Measurements from ENCODE around the gene CCDC9. TPM values are rescaled to one million over a fixed set of nuclear protein-coding genes. Genes with fewer than 3 reads are reported as not detected.

CCDC9 gene
- total RNA-seq, 1 experiment from 2014 or later: 8.3 TPM

GRCh38 chr19:47268028-47268427, 11.7 kb downstream of the CCDC9 start:
- no TSS peak for BruUV-seq (replicated peaks)
- no peak for TF ChIP-seq EZH2phosphoT487 (IDR thresholded peaks at IDR 0.05; ENCODE audit: borderline replicate concordance, low read length)
- no peak for TF ChIP-seq EZH2 (IDR thresholded peaks at IDR 0.05; ENCODE audit: low read length, unreplicated experiment)
- TF ChIP-seq, protein P1, sequence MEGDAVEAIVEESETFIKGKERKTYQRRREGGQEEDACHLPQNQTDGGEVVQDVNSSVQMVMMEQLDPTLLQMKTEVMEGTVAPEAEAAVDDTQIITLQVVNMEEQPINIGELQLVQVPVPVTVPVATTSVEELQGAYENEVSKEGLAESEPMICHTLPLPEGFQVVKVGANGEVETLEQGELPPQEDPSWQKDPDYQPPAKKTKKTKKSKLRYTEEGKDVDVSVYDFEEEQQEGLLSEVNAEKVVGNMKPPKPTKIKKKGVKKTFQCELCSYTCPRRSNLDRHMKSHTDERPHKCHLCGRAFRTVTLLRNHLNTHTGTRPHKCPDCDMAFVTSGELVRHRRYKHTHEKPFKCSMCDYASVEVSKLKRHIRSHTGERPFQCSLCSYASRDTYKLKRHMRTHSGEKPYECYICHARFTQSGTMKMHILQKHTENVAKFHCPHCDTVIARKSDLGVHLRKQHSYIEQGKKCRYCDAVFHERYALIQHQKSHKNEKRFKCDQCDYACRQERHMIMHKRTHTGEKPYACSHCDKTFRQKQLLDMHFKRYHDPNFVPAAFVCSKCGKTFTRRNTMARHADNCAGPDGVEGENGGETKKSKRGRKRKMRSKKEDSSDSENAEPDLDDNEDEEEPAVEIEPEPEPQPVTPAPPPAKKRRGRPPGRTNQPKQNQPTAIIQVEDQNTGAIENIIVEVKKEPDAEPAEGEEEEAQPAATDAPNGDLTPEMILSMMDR (conservative IDR thresholded peaks at IDR 0.05; ENCODE audit: low read depth, low read length): no peak
- Histone ChIP-seq H3K4me2 (ENCODE audit: low read length) (no peak overlapping the region), H3F3A (ENCODE audit: low read length, unreplicated experiment) (no peaks in the 10 kb centered on the region), H3K9me2 (replicated peaks; ENCODE audit: low read length) (no peaks in the 10 kb centered on the region), H3K27me3 (ENCODE audit: low read length) (no peaks in the 10 kb centered on the region), H2AFZ (ENCODE audit: low read length) (no peak overlapping the region), H4K20me1 (ENCODE audit: low read length) (no peaks in the 10 kb centered on the region), H3K9ac (ENCODE audit: low read length) (no peak overlapping the region), H3K79me2 (ENCODE audit: low read length) (no peaks in the 10 kb centered on the region), H3K9me3 (ENCODE audit: low read length) (no peaks in the 10 kb centered on the region), H3K36me3 (ENCODE audit: low read depth, low read length) (no peaks in the 10 kb centered on the region), H3K4me3 (ENCODE audit: low read length) (no peak overlapping the region), H3K27ac (ENCODE audit: low read length) (no peak overlapping the region), H3K4me1 (ENCODE audit: insufficient read depth, low read length) (peaks cover 5% of the 10 kb centered on the region; the same call in 1 of the 2 replicates)
- DNase-seq: no peak
- intact Hi-C loops (cut with micrococcal nuclease): no loop called here
- ChIA-PET POLR2A (ENCODE audit: unreplicated experiment) (no interaction called here), CTCF (no interaction called here)
- ATAC-seq: no peak

GRCh38 chr19:47269596-47269995, 13.3 kb downstream of the CCDC9 start:
- TF ChIP-seq EZH2phosphoT487 (IDR thresholded peaks at IDR 0.05; ENCODE audit: borderline replicate concordance, low read length) (no peak), EZH2 (IDR thresholded peaks at IDR 0.05; ENCODE audit: low read length, unreplicated experiment) (no peak)
- TF ChIP-seq, protein P1 (conservative IDR thresholded peaks at IDR 0.05; ENCODE audit: low read depth, low read length): no peak
- H3K9me3 ChIP-seq (ENCODE audit: low read length): no peaks in the 10 kb centered on the region
- BruUV-seq (replicated peaks): no TSS peak
- H3F3A ChIP-seq (ENCODE audit: low read length, unreplicated experiment): no peaks in the 10 kb centered on the region
- no peak for DNase-seq
- POLR2A ChIA-PET (ENCODE audit: unreplicated experiment): no interaction called here
- no peaks in the 10 kb centered on the region for H3K27me3 ChIP-seq (ENCODE audit: low read length)
- H3K36me3 ChIP-seq (ENCODE audit: low read depth, low read length): no peaks in the 10 kb centered on the region
- no peaks in the 10 kb centered on the region for H3K79me2 ChIP-seq (ENCODE audit: low read length)
- no peak for ATAC-seq
- peaks cover 5% of the 10 kb centered on the region; the same call in 1 of the 2 replicates for H3K4me1 ChIP-seq (ENCODE audit: insufficient read depth, low read length)
- H3K27ac ChIP-seq (ENCODE audit: low read length): no peak overlapping the region
- H3K9me2 ChIP-seq (replicated peaks; ENCODE audit: low read length): no peaks in the 10 kb centered on the region
- H4K20me1 ChIP-seq (ENCODE audit: low read length): no peaks in the 10 kb centered on the region
- no peak overlapping the region for H2AFZ ChIP-seq (ENCODE audit: low read length)
- intact Hi-C loops (cut with micrococcal nuclease): no loop called here
- no peak overlapping the region for H3K9ac ChIP-seq (ENCODE audit: low read length)
- H3K4me3 ChIP-seq (ENCODE audit: low read length): no peak overlapping the region
- CTCF ChIA-PET: interaction anchor here (0.7 kb wide), 1 partner anchor 121 kb away, joined by 3 read pairs; no protein-coding TSS in a partner anchor
- no peak overlapping the region for H3K4me2 ChIP-seq (ENCODE audit: low read length)

DNA sequence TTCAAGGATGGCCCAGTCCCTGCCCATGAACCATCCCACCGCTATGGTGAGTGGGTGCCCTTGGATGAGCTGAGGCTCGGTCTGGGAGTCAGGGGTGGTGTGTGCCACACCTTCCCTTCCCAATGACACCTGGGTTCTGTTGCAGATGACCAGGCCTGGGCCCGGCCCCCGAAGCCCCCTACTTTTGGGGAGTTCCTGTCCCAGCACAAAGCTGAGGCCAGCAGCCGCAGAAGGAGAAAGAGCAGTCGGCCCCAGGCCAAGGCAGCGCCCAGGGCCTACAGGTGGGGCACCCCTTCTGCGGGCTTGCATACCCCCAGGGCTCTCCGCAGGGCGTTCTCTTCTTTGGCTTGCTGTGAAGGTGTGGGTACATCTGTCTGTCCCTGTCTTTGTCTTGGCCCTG, 14.1 kb downstream of the CCDC9 start:
- ChIA-PET POLR2A (ENCODE audit: unreplicated experiment) (no interaction called here), CTCF (no interaction called here)
- no peak for DNase-seq
- H3K9me3 ChIP-seq (ENCODE audit: low read length): no peaks in the 10 kb centered on the region
- peaks cover 9% of the 10 kb centered on the region; the same call in 1 of the 2 replicates for H3K4me1 ChIP-seq (ENCODE audit: insufficient read depth, low read length)
- H3K27ac ChIP-seq (ENCODE audit: low read length): no peak overlapping the region
- TF ChIP-seq EZH2phosphoT487 (IDR thresholded peaks at IDR 0.05; ENCODE audit: borderline replicate concordance, low read length): no peak
- TF ChIP-seq, protein P1 (conservative IDR thresholded peaks at IDR 0.05; ENCODE audit: low read depth, low read length): no peak
- no peak overlapping the region for H2AFZ ChIP-seq (ENCODE audit: low read length)
- H3K27me3 ChIP-seq (ENCODE audit: low read length): no peaks in the 10 kb centered on the region
- no peak overlapping the region for H3K4me3 ChIP-seq (ENCODE audit: low read length)
- intact Hi-C loops (cut with micrococcal nuclease): no loop called here
- no peaks in the 10 kb centered on the region for H3K79me2 ChIP-seq (ENCODE audit: low read length)
- no peaks in the 10 kb centered on the region for H3F3A ChIP-seq (ENCODE audit: low read length, unreplicated experiment)
- no peak for ATAC-seq
- H4K20me1 ChIP-seq (ENCODE audit: low read length): no peaks in the 10 kb centered on the region
- no peaks in the 10 kb centered on the region for H3K9me2 ChIP-seq (replicated peaks; ENCODE audit: low read length)
- no peaks in the 10 kb centered on the region for H3K36me3 ChIP-seq (ENCODE audit: low read depth, low read length)
- H3K9ac ChIP-seq (ENCODE audit: low read length): no peak overlapping the region
- H3K4me2 ChIP-seq (ENCODE audit: low read length): no peak overlapping the region
- BruUV-seq (replicated peaks): no TSS peak
